Body of pancreas (tissue), 4 donors: ENCODE data around the gene RPH3AL. TPM values are rescaled to one million over a fixed set of nuclear protein-coding genes. Genes with fewer than 3 reads are reported as not detected.

Experiments
- ATAC-seq: fragments of 150-250 bp; one replicate; pipeline ENCODE4 v1.9.1; 2016
- DNase-seq, 4 donors: peaks; one replicate each; pipeline ENCODE4 v3.0.0-alpha.2; 2019
- H3K27ac ChIP-seq, 4 donors: fragments of 200-600 bp; sonication (generic); 1 replicate in 3 of 4; 2 replicates in 1 of 4; pipeline versions ENCODE4 v1.5.1 to v1.6.1; 2016 to 2019; ENCODE audit warnings: mild to moderate bottlenecking in 1 of 4, mixed read lengths in 1 of 4, moderate library complexity in 1 of 4
- H3K27me3 ChIP-seq, 2 donors: fragments of 200-600 bp; sonication (generic); one replicate each; pipeline ENCODE4 v1.6.0; 2016; ENCODE audit warnings: mild to moderate bottlenecking in 1 of 2
- H3K36me3 ChIP-seq, 2 donors: fragments of 200-600 bp; sonication (generic); replicated peaks in 1 of 2; 2 replicates each; pipeline ENCODE4 v1.5.1; 2016; ENCODE audit warnings: low read depth in 2 of 2; ENCODE audit not compliant: insufficient read depth in 1 of 2
- H3K4me1 ChIP-seq: fragments of 200-600 bp; sonication (generic); one replicate; pipeline ENCODE4 v1.6.0; 2016
- H3K4me3 ChIP-seq, 2 donors: fragments of 200-600 bp; sonication (generic); 1 replicate in 1 of 2; 2 replicates in 1 of 2; pipeline ENCODE4 v1.5.1; 2016 to 2019
- H3K9me3 ChIP-seq, 3 donors: fragments of 200-600 bp; sonication (generic); 1 replicate in 2 of 3; 2 replicates in 1 of 3; pipeline ENCODE4 v1.5.1; 2016
- CTCF ChIP-seq, 7 experiments: fragments of 450-650 bp in 4 of 7; fragments of 200-600 bp in 3 of 7; sonication (generic) in 3 of 7; IDR thresholded peaks; one replicate each; pipeline ENCODE4 v1.5.1; 2016 to 2019; ENCODE audit warnings: antibody characterized with exemption in 7 of 7
- POLR2A ChIP-seq, 3 donors: fragments of 450-650 bp; IDR thresholded peaks; one replicate each; pipeline ENCODE4 v1.6.1; 2016; ENCODE audit warnings: antibody characterized with exemption in 3 of 3, mild to moderate bottlenecking in 2 of 3
- WGBS, 2 donors: methylation state at CpG; one replicate each; pipeline ENCODE4 v1.1.5; 2017; 5-methylcytosine and 5-hydroxymethylcytosine counted together
- intact Hi-C: fragments of 100-400 bp; cut with DNase I; formaldehyde crosslinking; loops from one replicate; pipeline ENCODE4 v1.15.1; 2023
- total RNA-seq, 2 donors: library from RNA; depleted of rRNA; stranded (reverse); fragments of >200 nt; gene quantifications; one replicate each; pipeline ENCODE4 v1.1.0, GENCODE V29; 2016

The RPH3AL gene
- total RNA-seq, 2 donors from 2014 or later = 77.1 to 89.5 TPM

DNA sequence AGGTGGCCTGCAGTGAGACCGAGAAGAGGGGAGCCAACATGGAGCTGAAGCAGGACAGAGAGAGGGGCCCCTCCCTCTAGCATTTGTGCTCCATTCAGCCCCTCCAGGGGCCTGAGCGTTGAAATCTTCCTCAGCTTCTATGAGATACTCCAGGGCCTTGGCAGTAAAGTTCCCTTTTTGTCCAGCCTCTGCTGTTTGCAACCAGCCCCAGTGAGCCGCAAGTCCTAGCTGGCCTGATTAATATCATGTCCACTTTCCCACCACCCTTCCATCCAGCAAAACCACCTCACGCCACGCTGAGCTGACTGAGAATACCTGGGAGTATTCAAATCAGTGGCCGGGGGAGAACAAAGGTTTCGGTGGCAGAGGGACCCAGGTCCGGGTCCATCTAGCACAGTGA is 11.7 kb upstream of the RPH3AL start:
- intact Hi-C loops = no loop called here
- Histone ChIP-seq H3K27me3 (no peaks in the 10 kb centered on the region), H3K9me3 (peaks cover 0 to 4% (median 0%) of the 10 kb centered on the region in 3 donors), H3K27ac (no peak overlapping the region), H3K36me3 (peaks cover 0 to 2% of the 10 kb centered on the region in 2 donors), H3K4me1 (peaks cover 8% of the 10 kb centered on the region), H3K4me3 (no peak overlapping the region)
- WGBS, 2 donors = 71 to 91% methylated on average over 8 of the region's 8 CpGs
- TF ChIP-seq POLR2A (IDR thresholded peaks at IDR 0.05) = no peak
- no peak for TF ChIP-seq CTCF (IDR thresholded peaks at IDR 0.05)
- ATAC-seq = no peak
- DNase-seq = no peak

- TF ChIP-seq CTCF (IDR thresholded peaks at IDR 0.05) = no peak
- TF ChIP-seq POLR2A (IDR thresholded peaks at IDR 0.05) = no peak
- H3K27me3 ChIP-seq = no peaks in the 10 kb centered on the region
- H3K27ac ChIP-seq = no peak overlapping the region
- no peak for ATAC-seq
- peaks cover 0 to under 1% (median 0%) of the 10 kb centered on the region in 3 donors for H3K9me3 ChIP-seq
- H3K4me3 ChIP-seq = no peak overlapping the region
- WGBS, 2 donors = 96 to 97% methylated on average over 6 to 14 of the region's 14 CpGs
- no peaks in the 10 kb centered on the region for H3K36me3 ChIP-seq
- no peak for DNase-seq
- peaks cover 13% of the 10 kb centered on the region for H3K4me1 ChIP-seq
- intact Hi-C loops = no loop called here
These were observed 10.1 kb upstream of the RPH3AL start for GRCh38 chr17:362721-363120.

DNA sequence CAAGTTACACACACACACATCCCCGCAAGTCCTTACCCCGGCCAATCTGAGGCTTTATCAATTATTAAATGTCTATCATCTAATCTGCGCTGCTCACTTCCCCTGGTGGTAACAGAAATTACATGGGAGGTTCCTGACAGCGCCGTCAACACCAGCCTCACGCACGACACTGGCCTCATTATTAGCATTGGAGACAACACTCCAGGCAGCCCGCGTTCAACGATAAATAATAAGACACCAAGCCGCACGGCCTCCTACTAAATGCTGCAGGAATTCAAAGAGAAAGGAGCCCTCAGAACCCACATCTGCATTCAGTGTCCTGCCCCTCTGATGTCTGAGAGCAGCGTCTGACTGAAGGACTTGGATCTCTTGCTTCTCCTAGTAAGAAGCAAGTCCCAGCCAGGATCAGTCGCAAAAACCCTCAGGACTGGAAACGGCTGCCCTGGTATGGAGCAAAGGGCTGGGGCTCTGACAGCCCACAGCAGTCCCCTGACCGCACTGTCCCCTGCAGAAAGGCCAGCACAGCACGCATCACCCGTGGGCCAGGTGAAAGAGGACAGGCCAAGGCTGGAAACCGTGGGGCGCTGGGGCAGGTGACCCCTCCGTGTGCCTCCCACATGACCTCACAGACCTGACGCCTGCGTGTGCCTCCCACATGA is 7.6 kb upstream of the RPH3AL start:
- TF ChIP-seq CTCF (IDR thresholded peaks at IDR 0.05) (no peak), POLR2A (IDR thresholded peaks at IDR 0.05) (no peak)
- no peak for ATAC-seq
- intact Hi-C loops = no loop called here
- no peaks in the 10 kb centered on the region for H3K36me3 ChIP-seq
- DNase-seq = no peak
- no peaks in the 10 kb centered on the region for H3K27me3 ChIP-seq
- 77 to 82% methylated on average over 13 to 22 of the region's 23 CpGs for WGBS, 2 donors
- peaks cover 12% of the 10 kb centered on the region for H3K4me1 ChIP-seq
- H3K9me3 ChIP-seq = no peaks in the 10 kb centered on the region
- H3K4me3 ChIP-seq = no peak overlapping the region
- no peak overlapping the region for H3K27ac ChIP-seq

GRCh38 chr17:358491-359151 is 6.0 kb upstream of the RPH3AL start:
- Histone ChIP-seq H3K4me1 (peaks cover 28% of the 10 kb centered on the region), H3K36me3 (no peaks in the 10 kb centered on the region), H3K27me3 (no peaks in the 10 kb centered on the region), H3K27ac (peak overlapping the region in 1 of 4 donors; percentile 29), H3K4me3 (no peak overlapping the region), H3K9me3 (no peaks in the 10 kb centered on the region)
- ATAC-seq (no peak), DNase-seq (peak in 1 of 4 donors; percentile 43)
- 89 to 94% methylated on average over 29 to 30 of the region's 35 CpGs for WGBS, 2 donors
- no peak for TF ChIP-seq CTCF (IDR thresholded peaks at IDR 0.05)
- TF ChIP-seq POLR2A (IDR thresholded peaks at IDR 0.05) = peak in 2 of 3 donors; percentile 42 to 51
- intact Hi-C loops = no loop called here
